Measurements from ENCODE around the gene MMP11. TPM values are rescaled to one million over a fixed set of nuclear protein-coding genes. Genes with fewer than 3 reads are reported as not detected.

Gene MMP11
- polyA plus RNA-seq, 1 donor = 12.7 TPM

- Histone ChIP-seq H3K36me3 (ENCODE audit: control insufficient read depth, insufficient read depth, low read length) (peaks cover 37% of the 10 kb centered on the region), H3K27ac (ENCODE audit: low read length) (no peak overlapping the region), H3K9me3 (ENCODE audit: control insufficient read depth, low read depth, low read length) (no peaks in the 10 kb centered on the region), H3K4me1 (ENCODE audit: control insufficient read depth, insufficient read depth, low read length) (peaks cover 15% of the 10 kb centered on the region), H3K4me3 (ENCODE audit: low read length) (no peak overlapping the region), H3K27me3 (ENCODE audit: control insufficient read depth, insufficient read depth, low read length) (no peaks in the 10 kb centered on the region)
- no peak for DNase-seq
- WGBS (ENCODE audit: insufficient coverage, low lambda C conversion rate) = 43% methylated on average over 1 of the region's 4 CpGs
Measured at GRCh38 chr22:23789121-23789520, 16.5 kb downstream of the MMP11 start.

DNA sequence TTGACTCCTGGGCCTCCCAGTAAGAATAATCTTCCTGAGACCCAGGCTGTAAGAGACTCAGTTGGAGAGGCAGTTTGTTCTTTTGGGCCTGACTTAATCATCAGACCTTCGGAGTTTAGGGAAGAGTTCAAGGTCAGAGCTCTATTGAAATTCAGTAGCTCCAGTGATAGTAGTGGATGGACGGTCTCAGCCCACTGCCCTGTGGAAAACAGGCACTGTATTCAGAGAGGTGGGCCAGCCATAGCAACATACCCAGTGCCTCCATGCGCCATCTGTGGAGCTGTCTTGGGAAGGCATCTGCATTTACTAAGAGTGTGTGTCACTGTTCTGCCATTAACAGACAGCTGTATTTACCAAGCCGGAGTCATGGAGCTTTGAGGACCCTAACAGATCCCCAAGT lies 17.0 kb downstream of the MMP11 start:
- no peak overlapping the region for H3K4me3 ChIP-seq (ENCODE audit: low read length)
- H3K36me3 ChIP-seq (ENCODE audit: control insufficient read depth, insufficient read depth, low read length) = peaks cover 42% of the 10 kb centered on the region
- WGBS (ENCODE audit: insufficient coverage, low lambda C conversion rate) = no CpG with 5 or more reads among the region's 4 CpGs
- no peaks in the 10 kb centered on the region for H3K9me3 ChIP-seq (ENCODE audit: control insufficient read depth, low read depth, low read length)
- peaks cover 10% of the 10 kb centered on the region for H3K4me1 ChIP-seq (ENCODE audit: control insufficient read depth, insufficient read depth, low read length)
- peak in 1 of 2 donors; percentile 17 for DNase-seq
- no peak overlapping the region for H3K27ac ChIP-seq (ENCODE audit: low read length)
- H3K27me3 ChIP-seq (ENCODE audit: control insufficient read depth, insufficient read depth, low read length) = no peaks in the 10 kb centered on the region

DNA sequence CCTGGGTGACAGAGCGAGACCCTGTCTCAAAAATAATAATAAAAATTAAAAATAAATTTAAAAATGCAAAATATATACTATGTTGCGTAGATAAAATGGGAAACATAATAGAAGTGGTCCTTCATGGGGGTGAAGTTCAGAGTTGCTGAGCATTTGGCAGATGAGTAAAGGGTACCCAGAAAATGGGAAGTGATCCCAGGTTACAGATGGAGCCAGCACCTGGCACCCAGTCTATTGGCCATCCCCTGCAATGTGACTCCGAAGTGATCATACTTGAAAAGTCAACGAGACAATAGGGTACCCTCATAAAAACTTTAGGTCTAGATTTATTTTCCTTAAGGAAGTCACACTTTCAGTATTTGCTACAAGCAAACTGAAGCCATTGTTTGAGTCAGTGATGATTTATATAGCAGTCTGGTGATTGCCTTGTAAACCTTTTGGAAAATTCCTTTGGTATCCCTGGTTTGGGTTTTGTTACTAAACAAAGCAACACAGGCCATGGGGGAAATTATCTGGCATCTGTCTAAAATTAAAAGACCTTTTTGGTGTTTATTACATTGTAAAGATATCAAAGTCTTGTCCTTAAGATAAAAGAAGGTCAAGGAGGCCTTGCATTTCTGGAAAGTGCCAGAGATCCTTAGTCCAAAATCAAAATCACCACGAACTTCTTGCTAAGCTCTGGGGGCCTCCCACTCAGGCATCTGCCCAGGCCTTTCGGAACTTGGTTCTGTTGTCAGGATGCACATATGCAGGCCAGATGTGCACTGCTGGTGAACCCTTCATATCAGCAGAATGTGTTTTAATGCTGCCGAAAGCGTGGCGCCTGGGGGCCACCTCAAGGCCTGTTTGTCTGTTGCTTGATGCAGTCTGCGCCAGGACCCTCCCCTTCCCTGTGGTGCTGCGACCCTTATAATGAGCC lies 18.4 kb downstream of the MMP11 start:
- Histone ChIP-seq H3K9me3 (ENCODE audit: control insufficient read depth, low read depth, low read length) (no peaks in the 10 kb centered on the region), H3K4me3 (ENCODE audit: low read length) (no peak overlapping the region), H3K27ac (ENCODE audit: low read length) (no peak overlapping the region), H3K36me3 (ENCODE audit: control insufficient read depth, insufficient read depth, low read length) (peaks cover 52% of the 10 kb centered on the region), H3K27me3 (ENCODE audit: control insufficient read depth, insufficient read depth, low read length) (no peaks in the 10 kb centered on the region), H3K4me1 (ENCODE audit: control insufficient read depth, insufficient read depth, low read length) (peaks cover 9% of the 10 kb centered on the region)
- no peak for DNase-seq
- WGBS (ENCODE audit: insufficient coverage, low lambda C conversion rate) = 58% methylated on average over 4 of the region's 11 CpGs

DNA sequence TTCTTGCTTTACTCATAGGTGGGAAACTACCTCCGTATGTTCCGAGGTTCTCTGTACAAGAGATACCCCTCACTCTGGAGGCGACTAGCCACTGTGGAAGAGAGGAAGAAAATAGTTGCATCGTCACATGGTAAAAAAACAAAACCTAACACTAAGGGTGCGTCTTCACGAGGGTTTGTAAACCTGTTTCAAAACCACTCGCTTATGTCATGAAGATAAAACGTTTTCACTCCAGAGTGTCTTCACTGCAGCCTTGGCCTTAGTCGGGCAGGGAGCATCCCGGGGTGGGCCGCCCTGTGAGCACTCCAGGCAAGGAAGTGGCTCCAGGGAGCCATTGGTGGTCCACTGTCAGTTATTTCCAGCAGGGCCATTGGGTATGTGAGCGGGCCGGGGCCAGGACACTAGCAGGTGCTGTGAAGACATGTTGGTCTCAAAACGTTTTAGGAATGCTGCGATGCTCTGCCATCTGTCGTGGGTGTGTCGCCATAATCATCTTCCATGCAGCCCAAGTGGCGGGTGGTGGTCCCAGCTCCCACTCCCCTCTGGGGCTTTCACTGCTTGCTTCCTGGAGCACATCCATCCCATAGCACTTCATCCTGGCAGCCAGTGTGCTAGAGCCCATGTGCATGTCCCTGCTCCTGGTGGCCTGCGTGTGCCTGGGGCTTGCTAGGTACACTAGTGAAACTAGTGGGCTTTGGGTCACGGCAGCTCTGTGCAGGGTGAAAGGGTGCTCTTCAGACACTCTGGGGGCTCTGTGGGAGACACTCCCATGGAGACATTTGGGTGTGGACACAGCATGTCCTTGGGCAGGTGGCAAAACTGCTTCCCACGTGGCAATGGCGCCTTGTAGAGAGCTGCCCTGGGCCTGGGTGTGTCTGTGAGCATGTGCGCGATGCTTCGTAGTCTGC lies 19.3 kb downstream of the MMP11 start:
- no peak overlapping the region for H3K27ac ChIP-seq (ENCODE audit: low read length)
- H3K9me3 ChIP-seq (ENCODE audit: control insufficient read depth, low read depth, low read length) = no peaks in the 10 kb centered on the region
- H3K27me3 ChIP-seq (ENCODE audit: control insufficient read depth, insufficient read depth, low read length) = no peaks in the 10 kb centered on the region
- H3K4me1 ChIP-seq (ENCODE audit: control insufficient read depth, insufficient read depth, low read length) = peaks cover 3% of the 10 kb centered on the region
- peaks cover 59% of the 10 kb centered on the region for H3K36me3 ChIP-seq (ENCODE audit: control insufficient read depth, insufficient read depth, low read length)
- no peak for DNase-seq
- WGBS (ENCODE audit: insufficient coverage, low lambda C conversion rate) = 98% methylated on average over 5 of the region's 25 CpGs
- H3K4me3 ChIP-seq (ENCODE audit: low read length) = no peak overlapping the region

DNA sequence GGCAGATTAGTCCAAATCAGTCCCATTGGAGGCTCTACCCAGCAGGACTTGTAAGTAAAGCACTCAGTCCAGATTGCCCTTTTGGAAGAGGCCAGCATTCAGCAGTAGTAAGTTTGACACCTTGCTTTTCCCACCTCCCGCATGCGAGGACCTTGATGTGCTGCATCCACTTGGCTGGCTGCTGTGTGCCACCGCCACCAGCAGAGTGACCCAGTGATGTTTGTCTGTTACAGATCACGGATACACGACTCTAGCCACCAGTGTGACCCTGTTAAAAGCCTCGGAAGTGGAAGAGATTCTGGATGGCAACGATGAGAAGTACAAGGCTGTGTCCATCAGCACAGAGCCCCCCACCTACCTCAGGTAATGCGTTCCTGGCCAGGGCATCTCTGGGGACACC lies 20.7 kb downstream of the MMP11 start:
- H3K27me3 ChIP-seq (ENCODE audit: control insufficient read depth, insufficient read depth, low read length) = no peaks in the 10 kb centered on the region
- H3K27ac ChIP-seq (ENCODE audit: low read length) = no peak overlapping the region
- no peaks in the 10 kb centered on the region for H3K4me1 ChIP-seq (ENCODE audit: control insufficient read depth, insufficient read depth, low read length)
- peaks cover 67% of the 10 kb centered on the region for H3K36me3 ChIP-seq (ENCODE audit: control insufficient read depth, insufficient read depth, low read length)
- H3K9me3 ChIP-seq (ENCODE audit: control insufficient read depth, low read depth, low read length) = no peaks in the 10 kb centered on the region
- no peak overlapping the region for H3K4me3 ChIP-seq (ENCODE audit: low read length)
- WGBS (ENCODE audit: insufficient coverage, low lambda C conversion rate) = 100% methylated on average over 1 of the region's 8 CpGs
- DNase-seq = no peak

DNA sequence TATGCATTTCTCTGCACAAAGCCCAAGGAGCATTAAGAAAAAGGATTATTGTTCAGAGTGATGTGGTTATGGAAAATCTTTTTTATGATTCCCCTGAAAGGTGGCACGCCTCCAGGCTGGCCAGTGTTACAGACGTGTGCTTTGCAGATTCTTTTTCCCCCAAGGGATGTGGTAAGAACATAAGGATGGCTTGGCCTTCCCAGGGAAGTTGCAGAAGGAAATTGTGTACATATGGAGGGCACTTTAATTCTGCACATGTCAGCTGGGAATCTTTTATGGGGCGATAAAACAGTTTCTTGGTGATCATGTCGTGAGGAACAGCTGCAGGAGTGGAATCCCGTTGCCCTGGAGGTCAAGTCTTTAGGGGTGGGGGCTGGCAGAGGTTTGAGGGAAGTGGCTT lies 23.8 kb downstream of the MMP11 start:
- no peak overlapping the region for H3K27ac ChIP-seq (ENCODE audit: low read length)
- peaks cover 79% of the 10 kb centered on the region for H3K36me3 ChIP-seq (ENCODE audit: control insufficient read depth, insufficient read depth, low read length)
- WGBS (ENCODE audit: insufficient coverage, low lambda C conversion rate) = no CpG with 5 or more reads among the region's 5 CpGs
- no peaks in the 10 kb centered on the region for H3K4me1 ChIP-seq (ENCODE audit: control insufficient read depth, insufficient read depth, low read length)
- H3K9me3 ChIP-seq (ENCODE audit: control insufficient read depth, low read depth, low read length) = no peaks in the 10 kb centered on the region
- DNase-seq = no peak
- no peaks in the 10 kb centered on the region for H3K27me3 ChIP-seq (ENCODE audit: control insufficient read depth, insufficient read depth, low read length)
- H3K4me3 ChIP-seq (ENCODE audit: low read length) = no peak overlapping the region

- no peak overlapping the region for H3K27ac ChIP-seq (ENCODE audit: low read length)
- DNase-seq = no peak
- no CpG with 5 or more reads among the region's 18 CpGs for WGBS (ENCODE audit: insufficient coverage, low lambda C conversion rate)
- peaks cover 77% of the 10 kb centered on the region for H3K36me3 ChIP-seq (ENCODE audit: control insufficient read depth, insufficient read depth, low read length)
- H3K27me3 ChIP-seq (ENCODE audit: control insufficient read depth, insufficient read depth, low read length) = no peaks in the 10 kb centered on the region
- H3K9me3 ChIP-seq (ENCODE audit: control insufficient read depth, low read depth, low read length) = no peaks in the 10 kb centered on the region
- H3K4me1 ChIP-seq (ENCODE audit: control insufficient read depth, insufficient read depth, low read length) = no peaks in the 10 kb centered on the region
- H3K4me3 ChIP-seq (ENCODE audit: low read length) = no peak overlapping the region
Measured at GRCh38 chr22:23800297-23801237, 27.9 kb downstream of the MMP11 start.

DNA sequence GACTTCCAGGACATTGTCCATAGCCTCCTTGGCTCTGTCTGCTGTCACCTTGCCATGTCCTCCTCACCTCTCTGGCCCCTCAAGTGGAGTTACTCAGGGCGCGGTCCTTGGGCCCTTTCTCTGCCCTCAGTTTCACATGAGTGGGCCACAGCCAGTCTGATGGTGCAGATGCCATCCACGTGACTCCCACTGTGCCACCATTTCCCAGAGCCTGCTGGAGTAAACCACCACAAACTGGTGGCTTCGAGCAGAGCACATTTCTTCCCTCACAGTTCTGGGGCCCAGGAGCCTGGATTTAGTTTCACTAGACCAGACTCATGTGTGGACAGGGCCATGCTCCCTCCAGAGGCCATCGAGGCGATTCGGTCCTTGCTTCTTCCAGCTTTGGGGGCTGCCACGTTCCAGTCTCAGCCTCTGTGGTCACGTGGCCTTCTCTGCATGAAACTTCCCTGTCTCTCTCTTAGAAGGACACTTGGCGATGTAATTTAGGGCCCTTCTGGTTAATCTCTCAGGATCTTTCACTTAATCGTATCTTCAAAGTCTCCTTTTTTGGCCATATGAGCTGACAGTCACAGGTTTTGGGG lies 28.7 kb downstream of the MMP11 start:
- Histone ChIP-seq H3K36me3 (ENCODE audit: control insufficient read depth, insufficient read depth, low read length) (peaks cover 79% of the 10 kb centered on the region), H3K27ac (ENCODE audit: low read length) (no peak overlapping the region), H3K27me3 (ENCODE audit: control insufficient read depth, insufficient read depth, low read length) (no peaks in the 10 kb centered on the region), H3K9me3 (ENCODE audit: control insufficient read depth, low read depth, low read length) (no peaks in the 10 kb centered on the region), H3K4me1 (ENCODE audit: control insufficient read depth, insufficient read depth, low read length) (no peaks in the 10 kb centered on the region), H3K4me3 (ENCODE audit: low read length) (no peak overlapping the region)
- 83% methylated on average over 1 of the region's 11 CpGs for WGBS (ENCODE audit: insufficient coverage, low lambda C conversion rate)
- DNase-seq = no peak

DNA sequence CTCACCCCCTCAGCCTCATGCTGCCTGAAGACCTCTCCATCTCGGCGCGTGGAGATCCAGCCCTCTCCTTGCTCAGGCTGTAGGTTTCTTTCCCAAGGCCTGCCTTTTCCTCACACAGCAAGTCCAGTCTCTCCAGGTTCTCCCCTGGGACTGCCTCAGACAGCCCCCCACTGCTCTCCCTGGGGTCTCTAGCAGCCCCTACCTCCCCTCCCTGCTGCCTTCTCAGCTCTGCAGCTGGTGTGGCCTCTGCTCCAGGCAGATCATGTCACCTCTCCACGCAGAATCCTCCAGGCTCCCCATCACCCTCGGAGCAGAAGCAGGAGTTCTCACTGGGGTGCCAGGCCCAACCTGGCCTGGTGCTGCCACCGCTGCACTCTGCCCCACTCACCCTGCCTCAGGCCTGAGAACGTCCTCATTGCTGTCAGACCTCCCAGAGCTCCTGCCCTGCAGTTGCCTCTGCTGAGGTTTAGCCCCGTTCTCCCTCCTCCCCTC lies 29.3 kb downstream of the MMP11 start:
- 83% methylated on average over 1 of the region's 8 CpGs for WGBS (ENCODE audit: insufficient coverage, low lambda C conversion rate)
- Histone ChIP-seq H3K4me3 (ENCODE audit: low read length) (no peak overlapping the region), H3K27ac (ENCODE audit: low read length) (no peak overlapping the region), H3K4me1 (ENCODE audit: control insufficient read depth, insufficient read depth, low read length) (no peaks in the 10 kb centered on the region), H3K27me3 (ENCODE audit: control insufficient read depth, insufficient read depth, low read length) (no peaks in the 10 kb centered on the region), H3K36me3 (ENCODE audit: control insufficient read depth, insufficient read depth, low read length) (peaks cover 79% of the 10 kb centered on the region), H3K9me3 (ENCODE audit: control insufficient read depth, low read depth, low read length) (no peaks in the 10 kb centered on the region)
- no peak for DNase-seq

Measured in large intestine (tissue), 3 donors.